NCI-H1417 treated with DMSO at 0.1 percent for 48 hours (cell line): ENCODE data around the gene PARN.
"Not testable (repeated sequence)": the region's sequence is repeated elsewhere in the genome, so short reads cannot be mapped to it uniquely, and the experiment has no call there.

Experiments used
- DNase-seq: peaks from one replicate; lab custom pipeline; 2025; lab: John Stamatoyannopoulos, UW

The PARN gene

GRCh38 chr16:14632693-14633569 lies 2.9 kb upstream of the PARN start, which contains the start of gene BFAR:
BFAR (plus strand) TSS chr16:14632951; CDS start chr16:14644347, 11,396 bp downstream.
- peak; percentile 78 for DNase-seq

- DNase-seq = not testable (repeated sequence)
Observed at GRCh38 chr16:14630620-14631330, 715 bp upstream of the PARN start.

- DNase-seq = no peak
Observed at GRCh38 chr16:14629612-14629918, 495 bp downstream of the PARN start.

- DNase-seq = no peak
Observed at GRCh38 chr16:14628806-14629611, 1.1 kb downstream of the PARN start.

GRCh38 chr16:14627078-14627477 lies 3.0 kb downstream of the PARN start:
- DNase-seq = no peak

- DNase-seq = no peak
Observed at GRCh38 chr16:14618566-14618965, 11.5 kb downstream of the PARN start.

GRCh38 chr16:14616280-14616679 lies 13.8 kb downstream of the PARN start:
- DNase-seq = no peak

- no peak for DNase-seq
Observed at GRCh38 chr16:14613991-14614390, 16.1 kb downstream of the PARN start.

GRCh38 chr16:14611660-14612059 lies 18.4 kb downstream of the PARN start:
- no peak for DNase-seq

- DNase-seq = no peak
Observed at GRCh38 chr16:14609716-14610115, 20.3 kb downstream of the PARN start.

GRCh38 chr16:14608604-14609003 lies 21.5 kb downstream of the PARN start:
- no peak for DNase-seq

GRCh38 chr16:14608111-14608566 lies 21.9 kb downstream of the PARN start:
- DNase-seq = no peak

GRCh38 chr16:14606102-14606501 lies 24.0 kb downstream of the PARN start:
- DNase-seq = no peak

- DNase-seq = no peak
Observed at GRCh38 chr16:14602443-14602963, 27.6 kb downstream of the PARN start.

- no peak for DNase-seq
Observed at GRCh38 chr16:14600164-14600563, 29.9 kb downstream of the PARN start.

- no peak for DNase-seq
Observed at GRCh38 chr16:14586637-14587305, 43.3 kb downstream of the PARN start.

GRCh38 chr16:14585287-14585686 lies 44.8 kb downstream of the PARN start:
- DNase-seq = no peak

GRCh38 chr16:14580926-14581325 lies 49.1 kb downstream of the PARN start:
- not testable (repeated sequence) for DNase-seq

GRCh38 chr16:14579266-14579665 lies 50.8 kb downstream of the PARN start:
- DNase-seq = no peak

GRCh38 chr16:14576532-14576931 lies 53.5 kb downstream of the PARN start:
- DNase-seq = no peak

- DNase-seq = no peak
Observed at GRCh38 chr16:14576069-14576468, 54.0 kb downstream of the PARN start.
